DND-41 (cell line): ENCODE measurements around the gene FAM83G.

Experiments
- CTCF ChIP-seq: IDR thresholded peaks from 2 replicates; pipeline ENCODE4 v1.5.1; 2012; ENCODE audit warnings: borderline replicate concordance, low read length, moderate library complexity, mild to moderate bottlenecking; ENCODE audit not compliant: poor library complexity, severe bottlenecking; ENCODE audit errors: extremely low read depth
- EZH2 ChIP-seq: IDR thresholded peaks from 3 replicates; pipeline ENCODE4 v1.6.1; 2012; ENCODE audit warnings: borderline replicate concordance, low read depth, mild to moderate bottlenecking, moderate library complexity, low read length, inconsistent platforms; ENCODE audit not compliant: severe bottlenecking

GRCh38 chr17:18990331-18990730 lies 14.2 kb downstream of the FAM83G start:
- no peak for TF ChIP-seq CTCF
- no peak for TF ChIP-seq EZH2
